B cell (primary cell): ENCODE results near the gene GBP2. TPM values are rescaled to one million over a fixed set of nuclear protein-coding genes. Genes with fewer than 3 reads are reported as not detected.

Source experiments
- ATAC-seq: fragments of 200-7000 bp; cut with Tn5 transposase; one replicate; pipeline ENCODE4 v1.10.0; 2021; ENCODE audit warnings: low read depth, mild to moderate bottlenecking, moderate number of reproducible peaks, moderate library complexity
- CTCF ChIA-PET: fragments of 350-600 bp; sonication (Branson Sonifier 250); formaldehyde crosslinking; loops from one replicate; lab custom pipeline; 2021; ENCODE audit warnings: antibody characterized with exemption, inconsistent platforms; lab: Charles Lee
- POLR2A ChIA-PET: fragments of 350-600 bp; sonication (Branson Sonifier 250); formaldehyde crosslinking; loops from one replicate; lab custom pipeline; 2021; ENCODE audit warnings: antibody characterized with exemption; lab: Charles Lee
- DNase-seq: peaks from one replicate; pipeline ENCODE4 v3.0.0; 2013
- H2AFZ ChIP-seq: 2 replicates; pipeline ENCODE4 v1.6.1; 2012; ENCODE audit warnings: mild to moderate bottlenecking, low read depth, low read length; ENCODE audit not compliant: insufficient read depth, poor library complexity, severe bottlenecking
- H3K27ac ChIP-seq, 2 donors: 1 replicate in 1 of 2; 2 replicates in 1 of 2; pipeline ENCODE4 v1.5.1; 2012 to 2013; ENCODE audit warnings: low read length in 2 of 2, mild to moderate bottlenecking in 2 of 2, moderate library complexity in 1 of 2
- H3K27me3 ChIP-seq, 4 experiments: fragments of 200-600 bp in 1 of 4; sonication (generic) in 1 of 4; replicated peaks in 1 of 4; 1 replicate in 2 of 4; 2 replicates in 2 of 4; pipeline versions ENCODE4 v1.6.1 to v1.7.0; 2013 to 2016; ENCODE audit warnings: low read length in 3 of 4, mild to moderate bottlenecking in 2 of 4, mixed read lengths in 1 of 4, moderate library complexity in 1 of 4; ENCODE audit not compliant: insufficient read depth in 4 of 4, control insufficient read depth in 3 of 4; ENCODE audit errors: control extremely low read depth in 1 of 4
- H3K36me3 ChIP-seq, 2 experiments: replicated peaks in 1 of 2; 1 replicate in 1 of 2; 2 replicates in 1 of 2; pipeline versions ENCODE4 v1.6.1 to v1.7.1; 2013; ENCODE audit warnings: low read length in 1 of 2; ENCODE audit not compliant: insufficient read depth in 2 of 2, control insufficient read depth in 1 of 2; ENCODE audit errors: control extremely low read depth in 1 of 2, extremely low read depth in 1 of 2
- H3K4me1 ChIP-seq, 2 donors: fragments of 200-600 bp in 1 of 2; sonication (generic) in 1 of 2; 1 replicate in 1 of 2; 2 replicates in 1 of 2; pipeline versions ENCODE4 v1.5.1 to v1.6.1; 2013 to 2017; ENCODE audit warnings: low read length in 2 of 2; ENCODE audit not compliant: control insufficient read depth in 2 of 2, insufficient read depth in 2 of 2
- H3K4me2 ChIP-seq: replicated peaks from 2 replicates; pipeline ENCODE3; 2012; ENCODE audit warnings: mild to moderate bottlenecking, low read depth, low read length; ENCODE audit not compliant: poor library complexity, severe bottlenecking
- H3K4me3 ChIP-seq, 5 experiments: fragments of 200-600 bp in 1 of 5; sonication (generic) in 1 of 5; 1 replicate in 3 of 5; 2 replicates in 2 of 5; pipeline versions ENCODE4 v1.5.1 to v1.7.0; 2011 to 2016; ENCODE audit warnings: low read length in 4 of 5, mild to moderate bottlenecking in 4 of 5, low read depth in 2 of 5, control low read depth in 1 of 5, moderate library complexity in 1 of 5; ENCODE audit not compliant: insufficient read depth in 1 of 5; ENCODE audit errors: control extremely low read depth in 1 of 5, extremely low read depth in 1 of 5
- H3K79me2 ChIP-seq: fragments of 200-600 bp; sonication (generic); one replicate; pipeline ENCODE4 v1.6.0; 2016; ENCODE audit warnings: low read length; ENCODE audit not compliant: control insufficient read depth, insufficient read depth
- H3K9ac ChIP-seq: fragments of 200-600 bp; sonication (generic); 2 replicates; pipeline ENCODE4 v1.6.1; 2017; ENCODE audit warnings: mild to moderate bottlenecking, low read length, moderate library complexity
- H3K9me3 ChIP-seq, 3 donors: one replicate each; pipeline versions ENCODE4 v1.6.1 to v1.7.1; 2013; ENCODE audit warnings: low read length in 2 of 3; ENCODE audit not compliant: control insufficient read depth in 2 of 3, insufficient read depth in 1 of 3; ENCODE audit errors: control extremely low read depth in 1 of 3
- H4K20me1 ChIP-seq: 2 replicates; pipeline ENCODE4 v1.6.0; 2012; ENCODE audit warnings: mild to moderate bottlenecking, low read length; ENCODE audit not compliant: insufficient read depth, control insufficient read depth, poor library complexity, severe bottlenecking
- H3K27ac Mint-ChIP-seq: one replicate; pipeline ENCODE4 v1.8.0; 2021; ENCODE audit warnings: mixed read lengths
- H3K27me3 Mint-ChIP-seq: one replicate; pipeline ENCODE4 v1.8.0; 2021; ENCODE audit warnings: mixed read lengths
- H3K4me1 Mint-ChIP-seq: one replicate; pipeline ENCODE4 v1.8.0; 2021; ENCODE audit warnings: mixed read lengths
- H3K4me3 Mint-ChIP-seq: one replicate; pipeline ENCODE4 v1.8.0; 2021; ENCODE audit warnings: mixed read lengths
- H3K9me3 Mint-ChIP-seq: one replicate; pipeline ENCODE4 v1.8.0; 2022; ENCODE audit warnings: mixed read lengths; ENCODE audit not compliant: insufficient read depth
- EZH2 ChIP-seq: IDR thresholded peaks from 2 replicates; pipeline ENCODE4 v1.6.1; 2012; ENCODE audit warnings: borderline replicate concordance, low read depth, mild to moderate bottlenecking, moderate library complexity, low read length; ENCODE audit not compliant: insufficient read depth, poor library complexity, severe bottlenecking
- WGBS: methylation state at CpG from one replicate; pipeline ENCODE4 v1.1.5; 2013; ENCODE audit warnings: missing lambda C conversion rate; ENCODE audit not compliant: insufficient coverage; 5-methylcytosine and 5-hydroxymethylcytosine counted together
- intact Hi-C: fragments of 100-400 bp; cut with micrococcal nuclease; formaldehyde crosslinking; loops from one replicate; pipeline ENCODE4 v1.10.0; 2022
- polyA minus RNA-seq: library from RNA; depleted of rRNA, polyadenylated mRNA; stranded (reverse); fragments of >200 nt; gene quantifications from 2 replicates; pipeline ENCODE4 v1.2.3, GENCODE V29; 2012
- polyA plus RNA-seq: library from polyadenylated mRNA; depleted of rRNA; stranded (reverse); fragments of >200 nt; gene quantifications from 2 replicates; pipeline ENCODE4 v1.2.3, GENCODE V29; 2012
- total RNA-seq, 2 donors: library from RNA; stranded (reverse); fragments of 120-200 nt in 1 of 2; gene quantifications; 1 replicate in 1 of 2; 2 replicates in 1 of 2; pipeline versions ENCODE4 v1.2.3 to v1.2.4, GENCODE V29; 2013 to 2022
- TF ChIP-seq, protein P1 (sequence below): fragments of 200-600 bp; IDR thresholded peaks from one replicate; pipeline ENCODE4 v1.8.0; 2022; ENCODE audit warnings: antibody characterized with exemption, mild to moderate bottlenecking

The GBP2 gene
- total RNA-seq = 29.2 and 31.9 TPM in 2 replicates
- 32.1 TPM for total RNA-seq (2013)
- 8.2 and 11.4 TPM in 2 replicates for polyA plus RNA-seq
- 11.3 and 13.7 TPM in 2 replicates for polyA minus RNA-seq

GRCh38 chr1:89125913-89126580, at the start of gene GBP2:
GBP2 (minus strand) TSS chr1:89126114; CDS start chr1:89121966, 4,148 bp downstream.
- peaks cover 61% of the 10 kb centered on the region for H3K4me1 Mint-ChIP-seq
- H3K4me3 Mint-ChIP-seq = peak within 1 kb of the TSS; percentile 96

DNA sequence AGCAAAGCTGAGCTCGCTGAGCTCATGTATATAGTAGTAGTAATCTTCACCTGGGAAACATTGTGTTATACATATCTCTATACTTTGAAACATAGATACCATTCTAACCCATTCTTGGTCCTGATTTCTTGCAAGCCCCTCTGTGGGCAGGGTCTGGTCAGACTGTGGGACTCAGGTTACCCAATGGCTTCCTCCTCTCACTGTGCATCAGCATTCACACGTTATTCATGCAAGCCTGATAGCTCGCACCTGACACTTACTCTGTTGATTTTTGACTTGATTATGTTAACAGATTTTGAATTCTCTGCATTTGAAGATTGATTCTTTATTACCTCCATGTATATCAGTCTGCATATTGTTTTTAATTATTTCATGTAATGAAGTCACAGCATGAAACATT, 48.6 kb upstream of the GBP2 start:
- H4K20me1 ChIP-seq = no peaks in the 10 kb centered on the region
- CTCF ChIA-PET = no interaction called here
- Mint-ChIP-seq H3K9me3 (no peaks in the 10 kb centered on the region), H3K27ac (no peak overlapping the region), H3K4me1 (peaks cover 6% of the 10 kb centered on the region), H3K4me3 (no peak overlapping the region), H3K27me3 (no peaks in the 10 kb centered on the region)
- no peak overlapping the region for H3K27ac ChIP-seq
- TF ChIP-seq EZH2 = no peak
- WGBS = no CpG with 5 or more reads among the region's 3 CpGs
- H3K79me2 ChIP-seq = no peaks in the 10 kb centered on the region
- H3K4me1 ChIP-seq = no peaks in the 10 kb centered on the region
- POLR2A ChIA-PET = no interaction called here
- H2AFZ ChIP-seq = no peak overlapping the region
- no peak overlapping the region for H3K4me2 ChIP-seq
- H3K9me3 ChIP-seq = no peaks in the 10 kb centered on the region
- H3K4me3 ChIP-seq = no peak overlapping the region
- DNase-seq = no peak
- ATAC-seq = no peak
- no peak overlapping the region for H3K9ac ChIP-seq
- H3K36me3 ChIP-seq = no peaks in the 10 kb centered on the region
- intact Hi-C loops = no loop called here
- H3K27me3 ChIP-seq = no peaks in the 10 kb centered on the region

More at GRCh38 chr1:89125913-89126580, at the start of gene GBP2:
- H3K4me1 ChIP-seq = peaks cover 38 to 45% of the 10 kb centered on the region in 2 donors
- WGBS = no CpG with 5 or more reads among the region's 6 CpGs
- POLR2A ChIA-PET = interaction anchor here (0.6 to 1.3 kb wide), 2 partner anchors 34 to 73 kb away, joined by 3 to 5 read pairs; partner anchors contain the start of gene GBP4
- H2AFZ ChIP-seq = peak within 1 kb of the TSS; percentile 79
- no peaks in the 10 kb centered on the region for H3K9me3 ChIP-seq
- peak within 1 kb of the TSS; percentile 71 for H3K4me2 ChIP-seq
- H3K36me3 ChIP-seq = peaks cover 0 to 4% of the 10 kb centered on the region in 2 experiments
- peaks cover 26% of the 10 kb centered on the region for H3K79me2 ChIP-seq
- H3K27me3 ChIP-seq = no peaks in the 10 kb centered on the region
- DNase-seq (peak; percentile 16), ATAC-seq (peak; percentile 79)
- peak within 1 kb of the TSS; percentile 65 for H3K9ac ChIP-seq
- TF ChIP-seq EZH2 = no peak
- TF ChIP-seq, protein P1, sequence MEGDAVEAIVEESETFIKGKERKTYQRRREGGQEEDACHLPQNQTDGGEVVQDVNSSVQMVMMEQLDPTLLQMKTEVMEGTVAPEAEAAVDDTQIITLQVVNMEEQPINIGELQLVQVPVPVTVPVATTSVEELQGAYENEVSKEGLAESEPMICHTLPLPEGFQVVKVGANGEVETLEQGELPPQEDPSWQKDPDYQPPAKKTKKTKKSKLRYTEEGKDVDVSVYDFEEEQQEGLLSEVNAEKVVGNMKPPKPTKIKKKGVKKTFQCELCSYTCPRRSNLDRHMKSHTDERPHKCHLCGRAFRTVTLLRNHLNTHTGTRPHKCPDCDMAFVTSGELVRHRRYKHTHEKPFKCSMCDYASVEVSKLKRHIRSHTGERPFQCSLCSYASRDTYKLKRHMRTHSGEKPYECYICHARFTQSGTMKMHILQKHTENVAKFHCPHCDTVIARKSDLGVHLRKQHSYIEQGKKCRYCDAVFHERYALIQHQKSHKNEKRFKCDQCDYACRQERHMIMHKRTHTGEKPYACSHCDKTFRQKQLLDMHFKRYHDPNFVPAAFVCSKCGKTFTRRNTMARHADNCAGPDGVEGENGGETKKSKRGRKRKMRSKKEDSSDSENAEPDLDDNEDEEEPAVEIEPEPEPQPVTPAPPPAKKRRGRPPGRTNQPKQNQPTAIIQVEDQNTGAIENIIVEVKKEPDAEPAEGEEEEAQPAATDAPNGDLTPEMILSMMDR = no peak
- H3K9me3 Mint-ChIP-seq = no peaks in the 10 kb centered on the region
- CTCF ChIA-PET = interaction anchor here (1.3 to 1.6 kb wide), 4 partner anchors 10 to 232 kb away, joined by 3 to 8 read pairs (median 4); no protein-coding TSS in a partner anchor
- peak within 1 kb of the TSS; percentile 94 for H3K27ac Mint-ChIP-seq
- peak within 1 kb of the TSS; percentile 60 to 61 for H3K27ac ChIP-seq
- intact Hi-C loops = loop anchor here (2.0 kb wide), 1 partner anchor 75 kb away; no protein-coding TSS in a partner anchor
- no peaks in the 10 kb centered on the region for H4K20me1 ChIP-seq
- H3K27me3 Mint-ChIP-seq = no peaks in the 10 kb centered on the region
- peak within 1 kb of the TSS; percentile 43 to 75 (median 59) for H3K4me3 ChIP-seq
